K562 (cell line): ENCODE data around the gene PRAMEF1. TPM values are rescaled to one million over a fixed set of nuclear protein-coding genes. Genes with fewer than 3 reads are reported as not detected.

Source experiments
- ATAC-seq: fragments of 200-7000 bp; cut with Tn5 transposase; 3 replicates; pipeline ENCODE4 v1.9.1; 2020; ENCODE audit warnings: moderate library complexity
- BruUV-seq: library from RNA; stranded (reverse); fragments of 400-500 nt; replicated peaks from 2 replicates; lab custom pipeline; 2021; lab: Mats Ljungman, UMichigan
- CTCF ChIA-PET: fragments of 300-600 bp; formaldehyde crosslinking; extraction: SDS; loops from one replicate; lab custom pipeline; 2021; ENCODE audit warnings: low intra/inter-chr PET ratio; lab: Yijun Ruan, JAX
- POLR2A ChIA-PET: fragments of 300-600, 350-650 bp; sonication (Branson Sonifier 250); formaldehyde crosslinking; extraction: SDS; loops from one replicate; lab custom pipeline; 2021; ENCODE audit warnings: antibody characterized with exemption, inconsistent platforms; lab: Yijun Ruan, JAX
- DNase-seq, 4 experiments: peaks; one replicate each; pipeline versions ENCODE4 v3.0.0 to v3.0.0-alpha.2; 2011 to 2018; ENCODE audit warnings: low spot score in 3 of 4, mixed read lengths in 3 of 4; ENCODE audit errors: extremely low read depth in 1 of 4
- FAIRE-seq: peaks from 2 replicates; lab custom pipeline; 2011; peaks lifted over from hg19 to GRCh38; lab: Jason Lieb, UNC
- H2AFZ ChIP-seq: 2 replicates; pipeline ENCODE4 v1.6.0; 2011; ENCODE audit warnings: low read depth, low read length, control low read depth, inconsistent platforms
- H3K27ac ChIP-seq: fragments of 200-600 bp; 3 replicates; pipeline ENCODE4 v1.8.0; 2011; ENCODE audit warnings: low read depth, mild to moderate bottlenecking, control low read depth, inconsistent platforms, low read length, moderate library complexity, mixed read lengths; ENCODE audit errors: extremely low read depth
- H3K27me3 ChIP-seq, 2 experiments: fragments of 300-600 bp in 1 of 2; 2 replicates in 1 of 2; 3 replicates in 1 of 2; pipeline versions ENCODE4 v1.6.0 to v1.8.0; 2011; ENCODE audit warnings: inconsistent platforms in 2 of 2, low read length in 2 of 2, mild to moderate bottlenecking in 1 of 2, mixed read lengths in 1 of 2, moderate library complexity in 1 of 2; ENCODE audit not compliant: control insufficient read depth in 2 of 2, insufficient read depth in 2 of 2
- H3K36me3 ChIP-seq: fragments of 300-600 bp; 3 replicates; pipeline ENCODE4 v1.8.0; 2011; ENCODE audit warnings: mild to moderate bottlenecking, low read length, inconsistent platforms; ENCODE audit not compliant: control insufficient read depth, insufficient read depth
- H3K4me1 ChIP-seq, 2 experiments: fragments of 200-600 bp in 1 of 2; replicated peaks in 1 of 2; 2 replicates in 1 of 2; 3 replicates in 1 of 2; pipeline versions ENCODE4 v1.5.1 to v1.8.0; 2011; ENCODE audit warnings: inconsistent platforms in 2 of 2, low read length in 2 of 2, mild to moderate bottlenecking in 1 of 2, mixed read lengths in 1 of 2, moderate library complexity in 1 of 2; ENCODE audit not compliant: control insufficient read depth in 2 of 2, insufficient read depth in 2 of 2
- H3K4me2 ChIP-seq: 2 replicates; pipeline ENCODE4 v1.6.1; 2011; ENCODE audit warnings: low read length, control low read depth, inconsistent platforms, mixed read lengths; ENCODE audit not compliant: insufficient read depth
- H3K4me3 ChIP-seq: fragments of 200-600 bp; sonication (generic), shearing (Covaris generic); 2 replicates; pipeline ENCODE4 v1.5.1; 2016; ENCODE audit warnings: control low read depth, inconsistent platforms
- H3K79me2 ChIP-seq: fragments of 200-600 bp; 3 replicates; pipeline ENCODE4 v1.8.0; 2011; ENCODE audit warnings: low read length, inconsistent platforms; ENCODE audit not compliant: control insufficient read depth, insufficient read depth
- H3K9ac ChIP-seq, 2 experiments: 2 replicates each; pipeline versions ENCODE4 v1.6.0 to v1.6.1; 2011; ENCODE audit warnings: low read depth in 2 of 2, low read length in 2 of 2, control low read depth in 1 of 2, inconsistent platforms in 1 of 2, mild to moderate bottlenecking in 1 of 2, mixed read lengths in 1 of 2; ENCODE audit not compliant: insufficient read depth in 1 of 2
- H3K9me1 ChIP-seq: one replicate; pipeline ENCODE4 v1.6.0; 2011; ENCODE audit warnings: inconsistent platforms, mild to moderate bottlenecking, low read length, moderate library complexity; ENCODE audit not compliant: control insufficient read depth, insufficient read depth
- H3K9me3 ChIP-seq: replicated peaks from 2 replicates; pipeline ENCODE4 v1.5.1; 2011; ENCODE audit warnings: low read depth, low read length, inconsistent platforms; ENCODE audit not compliant: control insufficient read depth, insufficient read depth
- H4K20me1 ChIP-seq: replicated peaks from 2 replicates; pipeline ENCODE4 v1.6.1; 2011; ENCODE audit warnings: low read length, inconsistent platforms, mixed read lengths; ENCODE audit not compliant: control insufficient read depth, insufficient read depth
- BRCA1 ChIP-seq, 2 experiments: fragments of 450-650 bp in 1 of 2; sonication (generic) in 1 of 2; formaldehyde crosslinking in 1 of 2; IDR thresholded peaks; 2 replicates each; pipeline versions ENCODE4 v1.5.0 to v1.6.1; 2017 to 2020; ENCODE audit warnings: mild to moderate bottlenecking in 1 of 2, missing genetic modification reagents in 1 of 2
- CREBBP ChIP-seq: IDR thresholded peaks from one replicate; pipeline ENCODE4 v1.6.1; 2012; ENCODE audit warnings: low read depth, mild to moderate bottlenecking, control low read depth, inconsistent platforms, low read length
- CXXC5 ChIP-seq: fragments of 250-450 bp; sonication (Bioruptor Pico); IDR thresholded peaks from 2 replicates; pipeline ENCODE4 v1.8.0; 2022; ENCODE audit warnings: inconsistent platforms, mild to moderate bottlenecking, moderate library complexity
- EP400 ChIP-seq: fragments of 450-650 bp; IDR thresholded peaks from 2 replicates; pipeline ENCODE4 v1.6.1; 2017; ENCODE audit warnings: antibody characterized with exemption, mild to moderate bottlenecking, moderate library complexity
- IFI16 ChIP-seq: fragments of 250-450 bp; sonication (Bioruptor Pico); IDR thresholded peaks from 2 replicates; pipeline ENCODE4 v2.1.2; 2022; ENCODE audit warnings: mild to moderate bottlenecking, inconsistent platforms
- KDM4B ChIP-seq, 2 experiments: fragments of 450-650 bp in 1 of 2; sonication (generic) in 1 of 2; IDR thresholded peaks; 2 replicates each; pipeline ENCODE4 v1.6.1; 2016 to 2017; ENCODE audit warnings: borderline replicate concordance in 2 of 2, antibody characterized with exemption in 1 of 2, low read depth in 1 of 2, mild to moderate bottlenecking in 1 of 2
- NEUROD1 ChIP-seq: fragments of 150-350 bp; IDR thresholded peaks from 2 replicates; pipeline ENCODE4 v1.6.1; 2014; ENCODE audit warnings: borderline replicate concordance, low read length, low read depth; ENCODE audit not compliant: partially characterized antibody
- RBM14 ChIP-seq: fragments of 200-400 bp; formaldehyde crosslinking; IDR thresholded peaks from 2 replicates; pipeline ENCODE4 v1.6.1; 2018; ENCODE audit warnings: low read depth, mild to moderate bottlenecking, low read length, moderate library complexity, borderline replicate concordance; ENCODE audit not compliant: insufficient read depth
- XRCC3 ChIP-seq: fragments of 450-650 bp; IDR thresholded peaks from 2 replicates; pipeline ENCODE4 v1.6.1; 2017; ENCODE audit warnings: mild to moderate bottlenecking, moderate library complexity
- ZBTB9 ChIP-seq: fragments of 450-650 bp; formaldehyde crosslinking; IDR thresholded peaks from 2 replicates; pipeline ENCODE4 v1.4.0; 2020; ENCODE audit warnings: mild to moderate bottlenecking, moderate library complexity
- ZNF408 ChIP-seq: fragments of 250-450 bp; sonication (Bioruptor Pico); IDR thresholded peaks from 2 replicates; pipeline ENCODE4 v1.4.0; 2020; ENCODE audit warnings: low read depth, mild to moderate bottlenecking, moderate library complexity
- WGBS: fragments of 100-300 bp; shearing (Covaris generic); methylation state at CpG from one replicate; pipeline ENCODE4 v1.1.6; 2016; ENCODE audit warnings: low coverage, mixed read lengths; ENCODE audit not compliant: insufficient coverage; ENCODE audit errors: missing lambda C conversion rate; 5-methylcytosine and 5-hydroxymethylcytosine counted together
- in situ Hi-C: fragments of 300-500 bp; cut with MboI; formaldehyde crosslinking; loops from 4 replicates; pipeline ENCODE4 v1.15.0; 2018; ENCODE audit warnings: inconsistent platforms, mixed read lengths
- intact Hi-C: fragments of 100-400 bp; cut with micrococcal nuclease; formaldehyde crosslinking; loops from 2 replicates; pipeline ENCODE4 v1.14.2; 2022
- polyA plus RNA-seq, 8 experiments: library from polyadenylated mRNA; depleted of rRNA in 4 of 8; stranded (reverse) in 5 of 8; unstranded in 3 of 8; fragments of >200 nt; fragmentation: Nextera tagmentation in 2 of 8; fragmentation: Illumina TruSeq in 1 of 8; extraction: Ambion mirVana in 2 of 8; extraction: Trizol in 1 of 8; gene quantifications; 2 replicates each; pipeline versions ENCODE4 v1.2.1 to v1.2.3, GENCODE V29; 2011 to 2014; ENCODE audit warnings: inconsistent platforms in 1 of 8, missing spikeins in 1 of 8
- total RNA-seq, 7 experiments: library from RNA; depleted of rRNA in 6 of 7; stranded (reverse); fragments of >200 nt in 6 of 7; fragmentation: Illumina TruSeq in 2 of 7; extraction: Trizol in 2 of 7; gene quantifications; 2 replicates each; pipeline versions ENCODE4 v1.2.1 to v1.2.3, GENCODE V29; 2011 to 2021; ENCODE audit warnings: low replicate concordance in 1 of 7

PRAMEF1 gene
- total and polyA plus RNA-seq, 9 of the 15 experiments (the other 6 are each of a cell fraction or from before 2014, with no cell fraction given), result not detected

GRCh38 chr1:12771186-12771585, 20.0 kb upstream of the PRAMEF1 start:
- Histone ChIP-seq H3K9me3 (no peaks in the 10 kb centered on the region), H3K4me2 (no peak overlapping the region), H3K79me2 (no peaks in the 10 kb centered on the region)
- DNase-seq, result no peak
- no peak for TF ChIP-seq NEUROD1
- TF ChIP-seq ZBTB9 (CRISPR knock-in tag), result no peak
- no peak for TF ChIP-seq ZNF408 (CRISPR knock-in tag)
- no peak for TF ChIP-seq XRCC3
- TF ChIP-seq CREBBP, result no peak
- no peak for TF ChIP-seq CXXC5 (CRISPR knock-in tag)
- TF ChIP-seq BRCA1 (IDR thresholded peaks at IDR 0.05), result no peak
- TF ChIP-seq BRCA1 (CRISPR knock-in tag; IDR thresholded peaks at IDR 0.05), result no peak
- no peak for TF ChIP-seq RBM14
- no peak for TF ChIP-seq IFI16 (CRISPR knock-in tag)
- no peak for TF ChIP-seq EP400
- no peak for TF ChIP-seq KDM4B (IDR thresholded peaks at IDR 0.05; ENCODE audit: borderline replicate concordance in 2 of 2, low read depth in 1 of 2)
- TF ChIP-seq, all 486 proteins: peak for 0
- H3K9ac ChIP-seq, result no peak overlapping the region
- no peaks in the 10 kb centered on the region for H3K9me1 ChIP-seq
- WGBS, result 1% methylated on average over 5 of the region's 5 CpGs
- H3K4me1 ChIP-seq, result no peaks in the 10 kb centered on the region
- H4K20me1 ChIP-seq, result no peaks in the 10 kb centered on the region
- no peak for ATAC-seq
- peaks cover 8 to 36% of the 10 kb centered on the region in 2 experiments; a peak in 3 of 5 replicates for H3K27me3 ChIP-seq
- no peak overlapping the region for H3K4me3 ChIP-seq
- in situ Hi-C loops (loop anchor here (5.0 to 10.0 kb wide), 2 partner anchors 94 to 456 kb away; no protein-coding TSS in a partner anchor), intact Hi-C loops (loop anchor here (10.0 kb wide), 3 partner anchors 106 to 646 kb away; no protein-coding TSS in a partner anchor)
- no peak overlapping the region for H2AFZ ChIP-seq
- ChIA-PET CTCF (no interaction called here), POLR2A (no interaction called here)
- no peak for FAIRE-seq
- no TSS peak for BruUV-seq
- no peaks in the 10 kb centered on the region for H3K36me3 ChIP-seq
- H3K27ac ChIP-seq, result no peak overlapping the region
